HL-60/S4 (cell line): ENCODE measurements around the gene UBAP1.
"Not testable (repeated sequence)": the region's sequence is repeated elsewhere in the genome, so short reads cannot be mapped to it uniquely, and the experiment has no call there.

Source experiments
- in situ Hi-C: fragments of 300-500 bp; cut with MboI; formaldehyde crosslinking; loops from 2 replicates; pipeline ENCODE4 v1.14.3; 2022; ENCODE audit warnings: low sequenced_read_pairs

Gene UBAP1

GRCh38 chr9:34256987-34257585, 78.2 kb downstream of the UBAP1 start:
- in situ Hi-C loops: no loop called here

- in situ Hi-C loops: no loop called here
Measured at GRCh38 chr9:34259315-34259714, 80.5 kb downstream of the UBAP1 start.

GRCh38 chr9:34262971-34263370, 84.1 kb downstream of the UBAP1 start:
- in situ Hi-C loops: no loop called here

DNA sequence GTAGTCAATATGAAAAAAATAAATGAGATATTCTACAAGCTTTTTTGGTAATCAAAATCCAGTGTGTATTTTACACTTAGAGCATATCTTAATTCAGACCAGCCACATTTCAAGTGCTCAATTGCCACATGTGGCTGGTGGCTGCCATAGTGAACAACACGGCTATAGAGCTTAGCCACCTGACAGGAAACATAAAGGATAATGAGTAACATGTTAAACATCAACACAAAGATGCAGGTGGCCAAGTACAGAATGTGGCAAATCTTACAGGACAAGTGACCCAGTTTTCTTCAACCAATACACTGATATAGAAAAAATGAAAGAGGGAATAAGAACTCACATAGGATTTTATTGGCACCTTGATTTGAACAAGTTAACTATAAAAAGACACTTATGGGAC, 88.8 kb downstream of the UBAP1 start:
- in situ Hi-C loops: no loop called here

DNA sequence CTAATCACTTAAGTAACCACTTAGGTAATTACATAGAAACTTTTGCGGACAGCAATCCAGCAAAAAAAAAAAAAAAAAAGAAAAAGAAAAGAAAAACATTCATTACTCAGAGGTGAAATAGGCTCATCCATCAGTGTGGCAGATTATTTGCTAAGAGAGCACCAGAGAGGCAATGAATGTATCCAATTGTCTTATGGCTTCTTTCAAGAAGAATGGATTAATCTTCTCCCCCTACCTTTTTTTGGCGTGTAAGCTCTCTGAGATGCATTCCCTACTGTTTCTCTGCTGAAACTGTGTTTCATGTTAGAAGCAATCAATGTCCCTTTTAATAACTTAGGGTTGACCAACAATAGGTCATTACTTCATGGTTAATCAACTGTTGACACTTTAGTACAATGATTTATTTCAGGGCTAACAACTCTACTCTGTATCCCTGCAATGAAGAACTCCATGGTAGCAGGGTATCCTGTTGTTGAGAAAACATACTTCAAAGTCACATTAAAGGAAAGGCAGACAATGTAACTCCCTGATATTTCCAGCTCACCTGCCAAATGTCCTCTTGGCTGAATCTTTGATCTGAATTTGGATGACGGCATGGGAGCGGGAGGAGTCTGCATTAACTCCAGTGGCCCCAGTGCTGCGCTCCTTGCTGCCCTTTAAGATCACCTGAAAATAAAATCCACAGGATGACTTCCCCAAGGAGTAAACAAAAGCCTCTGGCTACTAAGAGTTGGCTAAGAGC, 92.6 kb downstream of the UBAP1 start:
- in situ Hi-C loops: no loop called here

DNA sequence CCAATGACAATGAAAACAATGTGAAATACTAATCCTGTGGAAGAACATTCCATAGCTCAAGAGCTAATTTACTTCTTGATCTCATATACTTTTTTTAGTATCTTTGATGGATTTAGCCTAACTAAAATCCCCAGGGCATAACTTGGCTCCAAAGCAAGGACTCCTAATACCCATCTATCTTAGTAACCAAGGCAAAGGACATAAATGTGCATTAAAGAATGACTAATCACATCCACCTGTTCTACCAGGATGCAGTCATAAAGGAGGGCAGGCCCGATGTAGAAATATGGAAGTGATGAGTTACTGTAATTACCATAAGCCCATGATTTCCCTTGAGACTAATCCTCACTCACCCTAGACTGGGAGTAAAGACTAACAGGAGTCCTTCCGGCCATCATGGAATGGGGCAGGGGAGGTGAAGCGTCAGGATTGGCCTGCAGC, 93.3 kb downstream of the UBAP1 start:
- in situ Hi-C loops: no loop called here

GRCh38 chr9:34273588-34273987, 94.7 kb downstream of the UBAP1 start:
- in situ Hi-C loops: not testable (repeated sequence)

DNA sequence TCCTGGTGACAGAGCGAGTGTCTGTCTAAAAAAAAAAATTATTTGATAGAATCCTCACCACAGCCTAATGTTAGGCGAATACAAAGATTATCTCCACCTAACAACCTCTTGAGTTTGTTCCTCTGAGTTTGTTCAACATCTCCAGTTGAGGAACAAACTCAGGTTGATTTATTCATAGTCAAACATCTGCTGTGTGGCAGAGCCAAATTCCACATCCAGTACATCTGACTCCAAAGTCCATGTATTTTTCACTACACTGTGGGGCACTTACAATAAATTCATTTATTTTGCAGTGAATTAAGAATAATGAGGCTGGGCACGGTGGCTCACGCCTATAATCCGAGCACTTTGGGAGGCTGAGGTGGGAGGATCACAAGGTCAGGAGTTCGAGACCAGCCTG, 97.0 kb downstream of the UBAP1 start:
- in situ Hi-C loops: no loop called here

- in situ Hi-C loops: no loop called here
Measured at GRCh38 chr9:34276772-34277171, 97.9 kb downstream of the UBAP1 start.

DNA sequence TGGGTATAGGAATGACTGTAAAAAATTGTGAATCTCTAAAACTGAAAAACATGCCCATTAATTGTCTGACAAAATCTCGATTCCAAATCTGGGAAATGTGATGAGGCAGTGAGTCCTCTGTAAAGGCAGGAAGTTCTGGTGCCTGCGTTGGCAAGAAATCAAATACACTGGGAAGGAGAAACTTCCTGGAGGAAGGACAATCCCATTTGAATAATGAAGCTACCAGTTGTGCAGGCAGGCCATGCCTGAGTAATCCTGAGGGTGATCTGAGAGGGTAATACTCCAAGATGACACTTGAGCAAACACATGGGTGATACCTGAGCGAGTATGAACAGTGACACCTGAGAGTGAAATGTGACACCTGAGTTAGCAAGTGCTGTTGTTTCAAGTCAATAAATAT, 100.6 kb downstream of the UBAP1 start:
- in situ Hi-C loops: no loop called here

GRCh38 chr9:34282096-34282495, 103.3 kb downstream of the UBAP1 start:
- in situ Hi-C loops: no loop called here

- in situ Hi-C loops: no loop called here
Measured at GRCh38 chr9:34289159-34289558, 110.3 kb downstream of the UBAP1 start.

- in situ Hi-C loops: no loop called here
Measured at GRCh38 chr9:34291023-34291422, 112.2 kb downstream of the UBAP1 start.

GRCh38 chr9:34291423-34291822, 112.6 kb downstream of the UBAP1 start:
- in situ Hi-C loops: no loop called here

GRCh38 chr9:34292552-34292951, 113.7 kb downstream of the UBAP1 start:
- in situ Hi-C loops: no loop called here

- in situ Hi-C loops: not testable (repeated sequence)
Measured at GRCh38 chr9:34301064-34301463, 122.2 kb downstream of the UBAP1 start.
